SHP77 treated with DMSO at 0.1 percent for 48 hours (cell line): ENCODE results near the gene IL1RAPL1.

Experiments
- DNase-seq: peaks from one replicate; lab custom pipeline; 2025; lab: John Stamatoyannopoulos, UW

The IL1RAPL1 gene

GRCh38 chrX:28586981-28587551 lies at the start of gene IL1RAPL1:
Gene IL1RAPL1 (plus strand): TSS chrX:28587446.
- no peak for DNase-seq

- DNase-seq, result no peak
Measured at GRCh38 chrX:28542791-28543190, 44.5 kb upstream of the IL1RAPL1 start.

GRCh38 chrX:28549838-28550237 lies 37.4 kb upstream of the IL1RAPL1 start:
- DNase-seq, result no peak

- no peak for DNase-seq
Measured at GRCh38 chrX:28550331-28550872, 36.8 kb upstream of the IL1RAPL1 start.

GRCh38 chrX:28552322-28552721 lies 34.9 kb upstream of the IL1RAPL1 start:
- no peak for DNase-seq

- DNase-seq, result no peak
Measured at GRCh38 chrX:28552882-28553829, 34.1 kb upstream of the IL1RAPL1 start.

GRCh38 chrX:28576117-28576516 lies 11.1 kb upstream of the IL1RAPL1 start:
- no peak for DNase-seq

GRCh38 chrX:28581522-28581921 lies 5.7 kb upstream of the IL1RAPL1 start:
- no peak for DNase-seq

- DNase-seq, result no peak
Measured at GRCh38 chrX:28582511-28582910, 4.7 kb upstream of the IL1RAPL1 start.

GRCh38 chrX:28584025-28584424 lies 3.2 kb upstream of the IL1RAPL1 start:
- DNase-seq, result no peak

GRCh38 chrX:28585767-28586166 lies 1.5 kb upstream of the IL1RAPL1 start:
- DNase-seq, result no peak

GRCh38 chrX:28586286-28586685 lies 960 bp upstream of the IL1RAPL1 start:
- DNase-seq, result no peak

- DNase-seq, result no peak
Measured at GRCh38 chrX:28589046-28589445, 1.8 kb downstream of the IL1RAPL1 start.

- DNase-seq, result no peak
Measured at GRCh38 chrX:28590396-28590795, 3.1 kb downstream of the IL1RAPL1 start.

GRCh38 chrX:28591542-28591941 lies 4.3 kb downstream of the IL1RAPL1 start:
- DNase-seq, result no peak

GRCh38 chrX:28595346-28595745 lies 8.1 kb downstream of the IL1RAPL1 start:
- DNase-seq, result no peak

- no peak for DNase-seq
Measured at GRCh38 chrX:28599957-28600356, 12.7 kb downstream of the IL1RAPL1 start.

GRCh38 chrX:28609003-28609402 lies 21.8 kb downstream of the IL1RAPL1 start:
- DNase-seq, result no peak

GRCh38 chrX:28609917-28610613 lies 22.8 kb downstream of the IL1RAPL1 start:
- no peak for DNase-seq

- DNase-seq, result no peak
Measured at GRCh38 chrX:28610746-28611145, 23.5 kb downstream of the IL1RAPL1 start.

- no peak for DNase-seq
Measured at GRCh38 chrX:28613558-28613957, 26.3 kb downstream of the IL1RAPL1 start.

- DNase-seq, result no peak
Measured at GRCh38 chrX:28625223-28625622, 38.0 kb downstream of the IL1RAPL1 start.

- no peak for DNase-seq
Measured at GRCh38 chrX:28626515-28626914, 39.3 kb downstream of the IL1RAPL1 start.
